H1 (cell line): ENCODE data around the gene PLCB1. TPM values are rescaled to one million over a fixed set of nuclear protein-coding genes. Genes with fewer than 3 reads are reported as not detected.

Experiments
- CTCF ChIA-PET: fragments of 300-600 bp; sonication (Branson Sonifier 250); formaldehyde crosslinking; loops from one replicate; lab custom pipeline; 2021; ENCODE audit not compliant: partially characterized antibody; lab: Charles Lee
- POLR2A ChIA-PET: fragments of 300-600 bp; sonication (Branson Sonifier 250); formaldehyde crosslinking; loops from one replicate; lab custom pipeline; 2021; ENCODE audit warnings: inconsistent platforms; ENCODE audit not compliant: partially characterized antibody; lab: Charles Lee
- DNase-seq, 2 experiments: peaks; one replicate each; pipeline versions ENCODE4 v3.0.0 to v3.0.0-alpha.2; 2010 to 2022; ENCODE audit warnings: low spot score in 2 of 2, low read depth in 1 of 2, mixed read lengths in 1 of 2
- FAIRE-seq: peaks from 2 replicates; lab custom pipeline; 2011; peaks lifted over from hg19 to GRCh38; lab: Jason Lieb, UNC
- H2AFZ ChIP-seq: 2 replicates; pipeline ENCODE4 v1.8.1; 2012; ENCODE audit warnings: low read length, inconsistent platforms
- H2AK5ac ChIP-seq: 2 replicates; pipeline ENCODE4 v1.6.1; 2013; ENCODE audit warnings: low read depth, low read length
- H2BK120ac ChIP-seq: replicated peaks from 2 replicates; pipeline ENCODE3; 2013; ENCODE audit warnings: low read depth, low read length, inconsistent platforms
- H2BK12ac ChIP-seq: 2 replicates; pipeline ENCODE4 v1.6.1; 2013; ENCODE audit warnings: low read depth, low read length
- H2BK15ac ChIP-seq: 2 replicates; pipeline ENCODE4 v1.6.1; 2013; ENCODE audit warnings: low read length
- H2BK20ac ChIP-seq: 2 replicates; pipeline ENCODE4 v1.6.1; 2013; ENCODE audit warnings: low read length
- H2BK5ac ChIP-seq: 2 replicates; pipeline ENCODE4 v1.6.1; 2013; ENCODE audit warnings: low read depth, low read length
- H3K14ac ChIP-seq: 2 replicates; pipeline ENCODE4 v1.6.1; 2013; ENCODE audit warnings: inconsistent platforms; ENCODE audit not compliant: insufficient read length
- H3K18ac ChIP-seq: 2 replicates; pipeline ENCODE4 v1.6.1; 2013; ENCODE audit warnings: low read length; ENCODE audit errors: extremely low read depth
- H3K23ac ChIP-seq: 2 replicates; pipeline ENCODE4 v1.6.1; 2013; ENCODE audit warnings: inconsistent platforms; ENCODE audit not compliant: insufficient read length
- H3K23me2 ChIP-seq: 2 replicates; pipeline ENCODE4 v1.6.1; 2013; ENCODE audit warnings: low read depth, low read length
- H3K27ac ChIP-seq: 2 replicates; pipeline ENCODE4 v1.6.1; 2011; ENCODE audit warnings: low read depth, low read length, inconsistent platforms
- H3K27me3 ChIP-seq, 4 experiments: replicated peaks in 1 of 4; 1 replicate in 1 of 4; 2 replicates in 3 of 4; pipeline versions ENCODE4 v1.6.1 to v1.8.1; 2011 to 2013; ENCODE audit warnings: low read length in 3 of 4, mild to moderate bottlenecking in 3 of 4, inconsistent platforms in 2 of 4, mixed read lengths in 2 of 4, moderate library complexity in 1 of 4; ENCODE audit not compliant: control insufficient read depth in 3 of 4, insufficient read depth in 3 of 4; ENCODE audit errors: extremely low read depth in 1 of 4
- H3K36me3 ChIP-seq, 4 experiments: 2 replicates each; pipeline versions ENCODE4 v1.6.1 to v1.8.1; 2011 to 2013; ENCODE audit warnings: mild to moderate bottlenecking in 4 of 4, low read length in 3 of 4, moderate library complexity in 2 of 4, control low read depth in 1 of 4, inconsistent platforms in 1 of 4; ENCODE audit not compliant: insufficient read depth in 4 of 4, control insufficient read depth in 2 of 4
- H3K4ac ChIP-seq: replicated peaks from 2 replicates; pipeline ENCODE3; 2013; ENCODE audit warnings: low read length, low read depth, mixed read lengths, inconsistent platforms; ENCODE audit not compliant: insufficient read length
- H3K4me1 ChIP-seq, 4 experiments: replicated peaks in 1 of 4; 1 replicate in 1 of 4; 2 replicates in 3 of 4; pipeline versions ENCODE4 v1.6.1 to v1.8.1; 2011 to 2013; ENCODE audit warnings: low read length in 3 of 4, inconsistent platforms in 2 of 4, mixed read lengths in 1 of 4; ENCODE audit not compliant: insufficient read depth in 4 of 4, control insufficient read depth in 3 of 4
- H3K4me2 ChIP-seq, 2 experiments: 2 replicates each; pipeline versions ENCODE4 v1.6.1 to v1.8.1; 2011 to 2013; ENCODE audit warnings: low read depth in 2 of 2, low read length in 2 of 2, control low read depth in 1 of 2, inconsistent platforms in 1 of 2, mild to moderate bottlenecking in 1 of 2; ENCODE audit not compliant: insufficient read depth in 1 of 2
- H3K4me3 ChIP-seq, 4 experiments: fragments of 200-600, 300-600 bp in 1 of 4; sonication (generic), shearing (Covaris generic), sonication (Bioruptor Twin) in 1 of 4; 2 replicates each; pipeline versions ENCODE4 v1.5.1 to v1.8.1; 2011 to 2016; ENCODE audit warnings: low read length in 4 of 4, low read depth in 3 of 4, control low read depth in 2 of 4, inconsistent platforms in 2 of 4, mild to moderate bottlenecking in 2 of 4, mixed read lengths in 1 of 4, moderate library complexity in 1 of 4; ENCODE audit not compliant: insufficient read depth in 2 of 4; ENCODE audit errors: extremely low read depth in 1 of 4
- H3K56ac ChIP-seq: replicated peaks from 2 replicates; pipeline ENCODE3; 2013; ENCODE audit warnings: low read depth, mild to moderate bottlenecking, mixed read lengths, low read length, inconsistent platforms; ENCODE audit not compliant: insufficient read length
- H3K79me1 ChIP-seq: 2 replicates; pipeline ENCODE4 v1.6.1; 2013; ENCODE audit warnings: low read depth, low read length, control low read depth
- H3K79me2 ChIP-seq, 2 experiments: 2 replicates each; pipeline versions ENCODE4 v1.6.1 to v1.8.1; 2012 to 2013; ENCODE audit warnings: low read length in 2 of 2, mild to moderate bottlenecking in 2 of 2, inconsistent platforms in 1 of 2; ENCODE audit not compliant: insufficient read depth in 2 of 2, control insufficient read depth in 1 of 2
- H3K9ac ChIP-seq, 4 experiments: replicated peaks in 1 of 4; 1 replicate in 1 of 4; 2 replicates in 3 of 4; pipeline versions ENCODE4 v1.6.1 to v1.8.1; 2011 to 2013; ENCODE audit warnings: low read depth in 3 of 4, low read length in 3 of 4, control low read depth in 2 of 4, mild to moderate bottlenecking in 2 of 4, moderate library complexity in 2 of 4, inconsistent platforms in 1 of 4; ENCODE audit errors: extremely low read depth in 1 of 4
- H3K9me3 ChIP-seq, 2 experiments: 2 replicates each; pipeline versions ENCODE4 v1.6.1 to v1.8.1; 2012 to 2013; ENCODE audit warnings: mild to moderate bottlenecking in 2 of 2, moderate library complexity in 2 of 2, control low read depth in 1 of 2, inconsistent platforms in 1 of 2, low read depth in 1 of 2, low read length in 1 of 2, mixed read lengths in 1 of 2; ENCODE audit not compliant: insufficient read depth in 2 of 2
- H4K20me1 ChIP-seq, 2 experiments: replicated peaks in 1 of 2; 2 replicates each; pipeline versions ENCODE3 to v1.8.1; 2011 to 2013; ENCODE audit warnings: inconsistent platforms in 2 of 2, low read length in 2 of 2, mild to moderate bottlenecking in 1 of 2; ENCODE audit not compliant: insufficient read depth in 2 of 2, control insufficient read depth in 1 of 2
- H4K5ac ChIP-seq: 2 replicates; pipeline ENCODE4 v1.6.1; 2013; ENCODE audit warnings: low read length, low read depth, mixed read lengths, inconsistent platforms; ENCODE audit not compliant: insufficient read length
- H4K8ac ChIP-seq: 2 replicates; pipeline ENCODE4 v1.8.0; 2013; ENCODE audit warnings: mild to moderate bottlenecking, moderate library complexity, low read length, inconsistent platforms; ENCODE audit not compliant: insufficient read depth; ENCODE audit errors: extremely low read depth
- H4K91ac ChIP-seq: replicated peaks from 2 replicates; pipeline ENCODE3; 2013; ENCODE audit warnings: low read length, mixed read lengths, inconsistent platforms; ENCODE audit not compliant: insufficient read length
- BRCA1 ChIP-seq: IDR thresholded peaks from 2 replicates; pipeline ENCODE4 v1.6.1; 2012; ENCODE audit warnings: low read depth, low read length, improper control_type of control experiment
- EP300 ChIP-seq, 2 experiments: IDR thresholded peaks; 1 replicate in 1 of 2; 2 replicates in 1 of 2; pipeline ENCODE4 v1.6.1; 2011 to 2012; ENCODE audit warnings: low read depth in 2 of 2, low read length in 2 of 2, mild to moderate bottlenecking in 2 of 2, borderline replicate concordance in 1 of 2, inconsistent platforms in 1 of 2, moderate library complexity in 1 of 2
- HDAC6 ChIP-seq: IDR thresholded peaks from one replicate; pipeline ENCODE4 v1.7.1; 2012; ENCODE audit warnings: low read depth, mild to moderate bottlenecking, inconsistent platforms, low read length, moderate library complexity
- KDM4A ChIP-seq: IDR thresholded peaks from one replicate; pipeline ENCODE4 v1.7.1; 2012; ENCODE audit warnings: low read depth, mild to moderate bottlenecking, moderate library complexity, low read length, inconsistent platforms; ENCODE audit not compliant: severe bottlenecking
- PHF8 ChIP-seq: fragments of 200-600 bp; sonication (generic); conservative IDR thresholded peaks from 2 replicates; pipeline ENCODE4 v1.7.1; 2012; ENCODE audit warnings: low read depth, mild to moderate bottlenecking, inconsistent platforms, low read length, moderate library complexity
- POU5F1 ChIP-seq: IDR thresholded peaks from 2 replicates; pipeline ENCODE4 v1.6.1; 2011; ENCODE audit warnings: low read depth, mild to moderate bottlenecking, low read length, moderate library complexity
- RXRA ChIP-seq: IDR thresholded peaks from 2 replicates; pipeline ENCODE4 v1.6.1; 2011; ENCODE audit warnings: low read depth, mild to moderate bottlenecking, low read length, moderate library complexity; ENCODE audit not compliant: insufficient read depth
- SIRT6 ChIP-seq: IDR thresholded peaks from one replicate; pipeline ENCODE4 v1.7.1; 2012; ENCODE audit warnings: low read length, inconsistent platforms
- SP1 ChIP-seq: IDR thresholded peaks from 2 replicates; pipeline ENCODE4 v1.6.1; 2011; ENCODE audit warnings: low read depth, low read length
- TAF1 ChIP-seq: IDR thresholded peaks from 2 replicates; pipeline ENCODE4 v1.6.1; 2011; ENCODE audit warnings: mild to moderate bottlenecking, low read depth, low read length
- TAF7 ChIP-seq: optimal IDR thresholded peaks from 2 replicates; pipeline ENCODE3; 2011; ENCODE audit warnings: low read depth, mild to moderate bottlenecking, inconsistent platforms, low read length, moderate library complexity, borderline replicate concordance
- TBP ChIP-seq: IDR thresholded peaks from 2 replicates; pipeline ENCODE4 v1.6.1; 2011; ENCODE audit warnings: low read depth, low read length, improper control_type of control experiment
- USF2 ChIP-seq: IDR thresholded peaks from 2 replicates; pipeline ENCODE4 v1.6.1; 2011; ENCODE audit warnings: low read length, improper control_type of control experiment
- WGBS, 2 experiments: shearing (Covaris generic) in 1 of 2; methylation state at CpG; one replicate each; pipeline versions ENCODE4 v1.1.6 to v1.1.7; 2013 to 2015; ENCODE audit warnings: low lambda C conversion rate in 2 of 2, mixed read lengths in 2 of 2, inconsistent platforms in 1 of 2, low coverage in 1 of 2, missing lambda C conversion rate in 1 of 2; ENCODE audit not compliant: insufficient replicate concordance in 2 of 2, insufficient coverage in 1 of 2, insufficient read length in 1 of 2; ENCODE audit errors: extremely low coverage in 1 of 2, missing lambda C conversion rate in 1 of 2; 5-methylcytosine and 5-hydroxymethylcytosine counted together
- polyA plus RNA-seq, 7 experiments: library from polyadenylated mRNA; depleted of rRNA in 3 of 7; stranded (reverse) in 5 of 7; unstranded in 2 of 7; fragments of >200 nt in 5 of 7; fragments of 200-250 nt in 2 of 7; gene quantifications; 1 replicate in 5 of 7; 2 replicates in 1 of 7; 4 replicates in 1 of 7; pipeline versions ENCODE4 v1.2.1 to v1.2.3, GENCODE V29; 2011 to 2013; ENCODE audit warnings: missing spikeins in 2 of 7, mixed read lengths in 2 of 7
- total RNA-seq: library from RNA; stranded (reverse); fragmentation: NEBNext Ultra II Directional; extraction: Animal tissue kit (Norgen Biotek cat#: 25700); gene quantifications from 2 replicates; pipeline ENCODE4 v1.2.1, GENCODE V29; 2021
- TF ChIP-seq, protein P1 (sequence below): IDR thresholded peaks from 2 replicates; pipeline ENCODE4 v1.6.1; 2012; ENCODE audit warnings: inconsistent platforms

The PLCB1 gene
- total and polyA plus RNA-seq, 2 of the 8 experiments (the other 6 are each of a cell fraction or from before 2014, with no cell fraction given): 2.6 to 9.1 TPM

DNA sequence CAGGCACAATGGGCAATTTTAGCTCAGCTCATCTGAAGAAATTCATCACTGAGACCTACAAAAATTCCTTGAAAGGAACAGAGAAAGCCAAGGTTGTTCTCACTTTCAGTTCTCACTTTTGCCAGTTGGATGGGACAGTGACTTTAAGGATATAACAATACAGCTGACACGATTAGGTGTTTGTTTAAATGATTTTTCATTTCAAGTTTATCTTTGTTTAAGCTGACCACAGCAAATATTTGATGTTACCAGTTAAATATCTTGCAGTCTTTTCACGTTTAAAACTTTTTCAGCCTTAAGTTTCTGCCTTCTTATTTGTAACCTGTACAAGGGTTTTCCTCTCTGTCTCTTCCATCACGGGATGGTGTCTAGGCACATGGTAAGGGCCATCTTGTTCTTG, 93.6 kb downstream of the PLCB1 start:
- H3K9ac ChIP-seq: no peak overlapping the region
- H3K56ac ChIP-seq: no peak overlapping the region
- H4K5ac ChIP-seq: no peak overlapping the region
- no peaks in the 10 kb centered on the region for H3K79me2 ChIP-seq
- POLR2A ChIA-PET: no interaction called here
- H3K79me1 ChIP-seq: no peaks in the 10 kb centered on the region
- H4K20me1 ChIP-seq: no peaks in the 10 kb centered on the region
- H3K4me1 ChIP-seq: no peaks in the 10 kb centered on the region
- no peak overlapping the region for H2BK15ac ChIP-seq
- H3K9me3 ChIP-seq: no peaks in the 10 kb centered on the region
- no peak overlapping the region for H2AFZ ChIP-seq
- H3K4ac ChIP-seq: no peak overlapping the region
- no peak overlapping the region for H3K4me3 ChIP-seq
- no peak overlapping the region for H2AK5ac ChIP-seq
- no peak overlapping the region for H3K4me2 ChIP-seq
- H3K23me2 ChIP-seq: no peaks in the 10 kb centered on the region
- no peak overlapping the region for H3K18ac ChIP-seq
- no peak overlapping the region for H3K23ac ChIP-seq
- H2BK20ac ChIP-seq: no peak overlapping the region
- CTCF ChIA-PET: no interaction called here
- no peaks in the 10 kb centered on the region for H3K36me3 ChIP-seq
- H4K8ac ChIP-seq: no peak overlapping the region
- FAIRE-seq (no peak), DNase-seq (no peak)
- no peaks in the 10 kb centered on the region for H3K27me3 ChIP-seq
- H3K14ac ChIP-seq: no peak overlapping the region
- H4K91ac ChIP-seq: no peak overlapping the region
- H2BK12ac ChIP-seq: no peak overlapping the region
- no peak overlapping the region for H3K27ac ChIP-seq
- 88% methylated on average over 3 of the region's 3 CpGs; no CpG with 5 or more reads in 1 of the 2 experiments for whole genome bisulfite sequencing, 2 experiments
- no peak overlapping the region for H2BK5ac ChIP-seq
- H2BK120ac ChIP-seq: no peak overlapping the region
- TF ChIP-seq KDM4A: no peak
- TF ChIP-seq SIRT6: no peak
- no peak for TF ChIP-seq RXRA
- TF ChIP-seq PHF8: no peak
- no peak for TF ChIP-seq SP1
- no peak for TF ChIP-seq USF2
- TF ChIP-seq, protein P1, sequence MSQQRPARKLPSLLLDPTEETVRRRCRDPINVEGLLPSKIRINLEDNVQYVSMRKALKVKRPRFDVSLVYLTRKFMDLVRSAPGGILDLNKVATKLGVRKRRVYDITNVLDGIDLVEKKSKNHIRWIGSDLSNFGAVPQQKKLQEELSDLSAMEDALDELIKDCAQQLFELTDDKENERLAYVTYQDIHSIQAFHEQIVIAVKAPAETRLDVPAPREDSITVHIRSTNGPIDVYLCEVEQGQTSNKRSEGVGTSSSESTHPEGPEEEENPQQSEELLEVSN: no peak
- no peak for TF ChIP-seq TBP
- no peak for TF ChIP-seq TAF1
- no peak for TF ChIP-seq BRCA1
- no peak for TF ChIP-seq HDAC6
- TF ChIP-seq POU5F1: no peak
- no peak for TF ChIP-seq EP300 (IDR thresholded peaks at IDR 0.05; ENCODE audit: borderline replicate concordance in 1 of 2, low read depth in 2 of 2, low read length in 2 of 2)
- no peak for TF ChIP-seq TAF7
